Ectodermal cell (in vitro differentiated cells): Measurements from ENCODE around the gene CD58.

Source experiments
- H3K27ac ChIP-seq: 2 replicates; pipeline ENCODE4 v1.7.0; 2013; ENCODE audit warnings: mild to moderate bottlenecking, low read depth, low read length; ENCODE audit not compliant: insufficient read depth, poor library complexity, severe bottlenecking
- H3K27me3 ChIP-seq: 2 replicates; pipeline ENCODE4 v1.7.0; 2013; ENCODE audit warnings: mild to moderate bottlenecking, low read length; ENCODE audit not compliant: insufficient read depth, control insufficient read depth, poor library complexity, severe bottlenecking
- H3K36me3 ChIP-seq: one replicate; pipeline ENCODE4 v1.7.0; 2013; ENCODE audit warnings: low read length; ENCODE audit not compliant: control insufficient read depth, insufficient read depth
- H3K4me1 ChIP-seq: one replicate; pipeline ENCODE4 v1.7.0; 2013; ENCODE audit warnings: low read length; ENCODE audit not compliant: control insufficient read depth, insufficient read depth
- H3K4me3 ChIP-seq: 2 replicates; pipeline ENCODE4 v1.7.0; 2013; ENCODE audit warnings: low read depth, low read length, control low read depth; ENCODE audit not compliant: insufficient read depth
- H3K9me3 ChIP-seq: 2 replicates; pipeline ENCODE4 v1.7.0; 2013; ENCODE audit warnings: mild to moderate bottlenecking, low read length, moderate library complexity; ENCODE audit not compliant: control insufficient read depth
- WGBS, 2 experiments: methylation state at CpG; one replicate each; pipeline ENCODE4 v1.1.7; 2013; ENCODE audit warnings: missing lambda C conversion rate in 2 of 2; 5-methylcytosine and 5-hydroxymethylcytosine counted together

Gene CD58

DNA sequence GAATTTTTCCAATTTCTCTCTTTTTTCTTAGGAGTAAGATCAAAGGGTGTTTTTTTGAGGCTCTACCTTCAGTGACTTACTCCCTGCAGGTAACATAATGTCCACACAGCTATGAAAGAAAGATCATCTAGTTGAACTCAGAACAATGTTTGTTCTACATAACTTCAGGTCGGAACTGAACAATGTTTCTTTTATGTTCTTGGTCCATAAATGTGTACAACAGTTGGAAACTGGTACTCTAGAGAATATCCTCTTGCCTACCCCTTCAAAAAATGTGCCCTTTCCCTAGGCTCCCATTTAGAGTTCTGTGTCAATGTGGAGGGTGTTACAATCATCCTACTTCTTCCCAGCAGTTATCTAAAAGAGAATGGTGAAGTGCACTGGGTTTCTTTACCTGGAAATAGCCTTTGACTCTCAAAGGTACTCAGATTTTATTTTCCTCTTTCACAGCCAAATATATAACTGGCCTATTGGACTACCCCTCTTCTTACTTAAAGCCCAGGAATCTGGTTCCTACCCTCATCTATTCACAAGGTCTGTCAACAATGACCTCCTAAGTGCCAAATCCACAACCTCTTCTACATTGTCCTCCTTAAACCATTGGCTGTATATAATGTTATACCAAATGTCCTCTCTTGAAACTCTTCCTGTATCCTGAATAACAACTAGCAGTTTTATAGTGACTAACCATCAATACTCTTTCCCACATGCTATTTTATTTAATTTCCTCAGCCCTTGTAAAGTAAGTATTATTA is 42.3 kb downstream of the CD58 start:
- no peak overlapping the region for H3K27ac ChIP-seq
- no peaks in the 10 kb centered on the region for H3K36me3 ChIP-seq
- no peaks in the 10 kb centered on the region for H3K9me3 ChIP-seq
- WGBS, 2 experiments: 81% methylated on average over 1 of the region's 1 CpG; no CpG with 5 or more reads in 1 of the 2 experiments
- H3K27me3 ChIP-seq: no peaks in the 10 kb centered on the region
- no peak overlapping the region for H3K4me3 ChIP-seq
- no peaks in the 10 kb centered on the region for H3K4me1 ChIP-seq

GRCh38 chr1:116525440-116525839 is 45.4 kb downstream of the CD58 start:
- Histone ChIP-seq H3K36me3 (no peaks in the 10 kb centered on the region), H3K4me3 (no peak overlapping the region), H3K27ac (no peak overlapping the region), H3K4me1 (no peaks in the 10 kb centered on the region), H3K27me3 (no peaks in the 10 kb centered on the region), H3K9me3 (no peaks in the 10 kb centered on the region)
- 92 to 100% methylated on average over 2 of the region's 2 CpGs for WGBS, 2 experiments

- Histone ChIP-seq H3K27ac (no peak overlapping the region), H3K9me3 (no peaks in the 10 kb centered on the region), H3K4me3 (no peak overlapping the region), H3K36me3 (no peaks in the 10 kb centered on the region), H3K27me3 (no peaks in the 10 kb centered on the region), H3K4me1 (no peaks in the 10 kb centered on the region)
- 95 to 98% methylated on average over 3 of the region's 3 CpGs for WGBS, 2 experiments
These were observed 49.6 kb downstream of the CD58 start for GRCh38 chr1:116521186-116521585.

DNA sequence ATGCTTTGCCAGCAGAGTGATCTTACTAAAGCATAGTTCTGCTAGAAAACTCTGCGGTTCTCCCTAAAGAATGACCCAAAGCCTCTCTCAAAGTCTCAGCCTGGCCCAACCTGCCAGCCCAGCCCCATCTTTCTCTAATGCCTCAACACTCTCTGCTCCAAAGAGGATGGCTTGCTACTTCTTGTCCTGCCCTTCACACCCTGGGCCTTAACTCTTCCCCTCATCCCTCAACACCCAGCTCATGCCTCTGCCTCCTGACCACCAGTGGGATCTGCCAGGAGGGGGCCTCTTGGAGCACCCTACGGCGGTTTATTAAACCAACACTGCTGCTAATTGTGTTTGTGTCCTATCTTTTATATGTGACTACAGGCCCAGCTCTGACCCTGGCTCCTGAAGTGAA is 52.4 kb downstream of the CD58 start:
- Histone ChIP-seq H3K27ac (no peak overlapping the region), H3K27me3 (no peaks in the 10 kb centered on the region), H3K4me1 (no peaks in the 10 kb centered on the region), H3K4me3 (no peak overlapping the region), H3K9me3 (no peaks in the 10 kb centered on the region), H3K36me3 (no peaks in the 10 kb centered on the region)
- 93 to 94% methylated on average over 3 of the region's 3 CpGs for WGBS, 2 experiments

GRCh38 chr1:116516631-116517030 is 54.2 kb downstream of the CD58 start:
- Histone ChIP-seq H3K27me3 (no peaks in the 10 kb centered on the region), H3K27ac (no peak overlapping the region), H3K4me1 (no peaks in the 10 kb centered on the region), H3K36me3 (no peaks in the 10 kb centered on the region), H3K4me3 (no peak overlapping the region), H3K9me3 (no peaks in the 10 kb centered on the region)
- 88 to 93% methylated on average over 5 of the region's 5 CpGs for WGBS, 2 experiments

DNA sequence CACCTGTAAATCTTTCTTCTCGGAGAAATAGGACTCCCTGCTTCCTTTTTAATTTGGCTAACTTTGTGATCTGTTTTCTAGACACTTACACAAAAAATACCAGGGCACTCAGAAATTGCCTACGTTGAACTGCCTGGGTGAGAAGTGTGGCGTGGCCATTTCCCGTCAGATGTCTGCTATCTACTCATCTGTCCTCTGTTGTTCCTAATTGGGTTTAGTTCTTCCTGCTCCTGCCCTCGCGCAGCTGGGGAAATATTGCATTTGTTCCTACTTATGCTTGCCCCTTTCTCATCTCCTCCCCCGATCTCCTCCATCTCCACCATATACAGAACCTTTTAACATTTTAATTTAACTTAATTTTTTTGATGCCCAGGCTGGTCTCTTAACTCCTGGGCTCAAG is 55.1 kb downstream of the CD58 start:
- H3K27ac ChIP-seq: no peak overlapping the region
- H3K9me3 ChIP-seq: no peaks in the 10 kb centered on the region
- no peaks in the 10 kb centered on the region for H3K36me3 ChIP-seq
- no peaks in the 10 kb centered on the region for H3K4me1 ChIP-seq
- no peaks in the 10 kb centered on the region for H3K27me3 ChIP-seq
- 90 to 93% methylated on average over 7 of the region's 7 CpGs for WGBS, 2 experiments
- no peak overlapping the region for H3K4me3 ChIP-seq

DNA sequence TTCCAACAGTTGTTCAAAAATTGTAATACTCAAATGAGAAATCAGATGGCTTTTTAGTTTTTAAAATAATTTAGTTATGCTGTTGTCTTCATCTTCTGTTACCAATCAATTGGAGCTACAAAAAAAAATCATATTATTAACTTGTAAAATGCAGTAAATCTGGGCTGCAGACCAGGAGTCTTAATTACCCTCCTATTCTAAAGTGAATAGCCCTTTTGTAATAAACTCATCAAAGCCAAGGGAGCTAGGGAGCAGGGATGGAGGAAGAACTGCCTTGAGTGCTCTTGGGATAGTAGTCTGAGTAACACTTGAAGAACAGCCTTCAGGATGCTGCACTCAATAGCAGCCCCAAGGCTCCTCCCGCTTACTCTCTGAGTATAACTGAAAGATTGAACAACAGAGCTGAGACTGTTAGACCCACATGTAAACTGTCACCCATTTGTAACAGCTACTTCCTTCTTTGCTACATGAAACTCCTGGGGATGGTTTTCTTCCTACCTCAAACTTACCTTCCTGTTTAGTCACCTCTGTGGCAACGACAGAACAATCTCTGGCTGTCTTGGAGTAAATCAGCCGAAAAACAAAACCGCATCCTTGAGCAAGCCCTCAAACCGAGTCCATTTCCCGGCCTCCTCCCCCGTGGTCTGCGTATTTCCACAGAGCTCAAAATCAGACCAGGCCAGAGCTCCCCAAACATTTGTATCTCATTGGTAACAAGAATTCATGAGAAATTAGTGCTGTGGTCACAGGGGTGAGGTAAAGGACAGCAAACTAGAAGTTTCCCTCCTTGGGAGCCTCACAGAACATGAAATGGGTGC is 55.9 kb downstream of the CD58 start:
- 92% methylated on average over 8 of the region's 8 CpGs for WGBS, 2 experiments
- no peaks in the 10 kb centered on the region for H3K36me3 ChIP-seq
- H3K4me3 ChIP-seq: no peak overlapping the region
- H3K9me3 ChIP-seq: no peaks in the 10 kb centered on the region
- no peaks in the 10 kb centered on the region for H3K27me3 ChIP-seq
- no peak overlapping the region for H3K27ac ChIP-seq
- H3K4me1 ChIP-seq: no peaks in the 10 kb centered on the region

DNA sequence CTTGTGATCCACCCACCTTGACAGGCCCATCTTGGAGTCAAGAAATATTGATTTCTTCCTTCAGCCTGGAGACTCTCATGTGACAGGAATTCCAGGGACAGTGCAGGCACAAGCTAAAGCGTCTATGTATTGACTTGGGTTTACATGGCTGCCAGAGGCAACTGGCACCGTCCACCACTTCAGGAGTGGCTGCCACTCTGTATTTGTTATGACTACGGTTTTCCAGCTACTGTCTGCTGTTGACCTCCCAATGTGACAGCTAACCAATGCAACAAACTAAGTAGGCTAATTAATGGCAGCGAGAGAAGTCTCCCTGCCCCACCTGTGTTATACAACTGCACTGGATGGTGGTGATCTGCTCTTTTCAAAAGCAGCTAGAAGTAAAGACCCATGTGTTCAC is 56.9 kb downstream of the CD58 start:
- no peaks in the 10 kb centered on the region for H3K9me3 ChIP-seq
- 95 to 97% methylated on average over 4 of the region's 4 CpGs for WGBS, 2 experiments
- no peak overlapping the region for H3K4me3 ChIP-seq
- H3K27me3 ChIP-seq: no peaks in the 10 kb centered on the region
- H3K27ac ChIP-seq: no peak overlapping the region
- no peaks in the 10 kb centered on the region for H3K36me3 ChIP-seq
- H3K4me1 ChIP-seq: no peaks in the 10 kb centered on the region

DNA sequence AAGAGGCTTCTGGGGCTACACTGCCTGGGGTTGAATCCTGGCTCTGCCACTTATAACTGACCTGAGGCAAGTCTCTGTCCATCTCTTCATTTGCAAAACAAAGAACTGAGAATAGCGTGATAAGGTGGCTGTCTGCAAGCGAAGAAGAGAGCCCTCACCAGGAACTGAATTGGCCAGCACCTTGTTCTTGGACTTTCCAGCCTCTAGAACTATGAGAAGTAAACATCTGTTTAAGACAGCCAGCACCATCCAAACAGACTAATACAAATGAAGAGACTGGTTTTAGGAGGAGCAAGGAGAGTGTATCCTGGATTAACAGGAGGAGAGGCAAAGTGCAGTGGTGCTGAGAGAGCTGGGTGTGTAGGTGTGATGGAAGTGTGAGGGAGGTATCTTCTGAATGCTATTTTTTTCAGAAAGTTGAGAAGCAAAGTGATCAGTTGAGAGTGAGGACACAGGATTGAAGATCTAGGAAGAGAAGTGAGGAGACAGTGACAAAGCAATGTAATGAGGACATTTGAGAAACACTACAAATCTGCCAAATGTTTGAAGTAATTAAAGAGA is 59.3 kb downstream of the CD58 start:
- Histone ChIP-seq H3K27ac (no peak overlapping the region), H3K4me3 (no peak overlapping the region), H3K36me3 (no peaks in the 10 kb centered on the region), H3K27me3 (no peaks in the 10 kb centered on the region), H3K9me3 (no peaks in the 10 kb centered on the region), H3K4me1 (no peaks in the 10 kb centered on the region)
- WGBS, 2 experiments: 86 to 88% methylated on average over 2 of the region's 2 CpGs

- WGBS, 2 experiments: 77 to 92% methylated on average over 4 of the region's 4 CpGs
- H3K9me3 ChIP-seq: no peaks in the 10 kb centered on the region
- H3K27me3 ChIP-seq: no peaks in the 10 kb centered on the region
- no peak overlapping the region for H3K27ac ChIP-seq
- H3K4me3 ChIP-seq: no peak overlapping the region
- H3K4me1 ChIP-seq: no peaks in the 10 kb centered on the region
- no peaks in the 10 kb centered on the region for H3K36me3 ChIP-seq
These were observed 60.5 kb downstream of the CD58 start for GRCh38 chr1:116510361-116510760.
